GM12891 (cell line): ENCODE data around the gene ILRUN.

Experiments
- PAX5 ChIP-seq: IDR thresholded peaks from 2 replicates; pipeline ENCODE4 v1.6.1; 2011; ENCODE audit warnings: low read length, moderate library complexity, mild to moderate bottlenecking; ENCODE audit not compliant: insufficient read depth, severe bottlenecking
- POLR2A ChIP-seq: IDR thresholded peaks from 2 replicates; pipeline ENCODE4 v1.6.1; 2011; ENCODE audit warnings: low read depth, low read length, control low read depth
- POLR2AphosphoS5 ChIP-seq: IDR thresholded peaks from 2 replicates; pipeline ENCODE4 v1.6.1; 2011; ENCODE audit warnings: low read depth, low read length, control low read depth
- POU2F2 ChIP-seq: IDR thresholded peaks from 2 replicates; pipeline ENCODE4 v1.6.1; 2011; ENCODE audit warnings: low read depth, mild to moderate bottlenecking, control low read depth, low read length, moderate library complexity
- SPI1 ChIP-seq: IDR thresholded peaks from 2 replicates; pipeline ENCODE4 v1.6.1; 2011; ENCODE audit warnings: low read depth, low read length, control low read depth
- TAF1 ChIP-seq: IDR thresholded peaks from 2 replicates; pipeline ENCODE4 v1.6.1; 2011; ENCODE audit warnings: low read depth, low read length, control low read depth

GRCh38 chr6:34731393-34732060, 35.0 kb upstream of the ILRUN start:
- no peak for TF ChIP-seq POLR2A
- TF ChIP-seq POLR2AphosphoS5 = no peak
- TF ChIP-seq SPI1 = no peak
- no peak for TF ChIP-seq TAF1
- no peak for TF ChIP-seq POU2F2
- no peak for TF ChIP-seq PAX5
